Astrocyte (in vitro differentiated cells and primary cell): Measurements from ENCODE around the gene CDK6. TPM values are rescaled to one million over a fixed set of nuclear protein-coding genes. Genes with fewer than 3 reads are reported as not detected.
A peak's percentile ranks its signal among the peaks of the same experiment; 100 is the strongest.

Experiments
- DNase-seq: peaks from one replicate; pipeline ENCODE4 v3.0.0-alpha.2; 2010; ENCODE audit warnings: low read depth
- FAIRE-seq: peaks from 2 replicates; lab custom pipeline; 2011; peaks lifted over from hg19 to GRCh38; lab: Jason Lieb, UNC
- H2AFZ ChIP-seq: 2 replicates; pipeline ENCODE4 v1.6.0; 2012; ENCODE audit warnings: low read depth, low read length, inconsistent platforms
- H3K27ac ChIP-seq: 2 replicates; pipeline ENCODE4 v1.5.1; 2011; ENCODE audit warnings: low read depth, low read length, inconsistent platforms
- H3K27me3 ChIP-seq: 2 replicates; pipeline ENCODE4 v1.6.0; 2011; ENCODE audit warnings: low read length, inconsistent platforms; ENCODE audit not compliant: insufficient read depth
- H3K36me3 ChIP-seq: 2 replicates; pipeline ENCODE4 v1.5.1; 2011; ENCODE audit warnings: low read length, inconsistent platforms; ENCODE audit not compliant: insufficient read depth
- H3K4me1 ChIP-seq: 2 replicates; pipeline ENCODE4 v1.5.1; 2011; ENCODE audit warnings: low read length, inconsistent platforms; ENCODE audit not compliant: insufficient read depth
- H3K4me2 ChIP-seq: 2 replicates; pipeline ENCODE4 v1.6.0; 2012; ENCODE audit warnings: low read length, inconsistent platforms
- H3K4me3 ChIP-seq: 2 replicates; pipeline ENCODE4 v1.5.1; 2011; ENCODE audit warnings: low read depth, mild to moderate bottlenecking, low read length, inconsistent platforms; ENCODE audit not compliant: insufficient read depth
- H3K79me2 ChIP-seq: 2 replicates; pipeline ENCODE4 v1.6.0; 2012; ENCODE audit warnings: mild to moderate bottlenecking, low read length, inconsistent platforms; ENCODE audit not compliant: insufficient read depth
- H3K9ac ChIP-seq: 2 replicates; pipeline ENCODE4 v1.6.0; 2012; ENCODE audit warnings: mild to moderate bottlenecking, low read length, inconsistent platforms
- H3K9me3 ChIP-seq: 2 replicates; pipeline ENCODE4 v1.5.1; 2012; ENCODE audit warnings: low read depth, mild to moderate bottlenecking, low read length, inconsistent platforms; ENCODE audit not compliant: insufficient read depth
- H4K20me1 ChIP-seq: 2 replicates; pipeline ENCODE4 v1.6.0; 2012; ENCODE audit warnings: low read length, inconsistent platforms; ENCODE audit not compliant: insufficient read depth
- H3K27ac Mint-ChIP-seq: one replicate; pipeline ENCODE4 v1.8.0; 2021; ENCODE audit warnings: mild to moderate bottlenecking, mixed read lengths; ENCODE audit not compliant: unreplicated experiment
- H3K27me3 Mint-ChIP-seq: one replicate; pipeline ENCODE4 v1.8.0; 2021; ENCODE audit warnings: low read depth, mixed read lengths; ENCODE audit not compliant: unreplicated experiment
- H3K36me3 Mint-ChIP-seq: one replicate; pipeline ENCODE4 v1.8.0; 2021; ENCODE audit warnings: low read depth, mixed read lengths; ENCODE audit not compliant: unreplicated experiment
- H3K4me1 Mint-ChIP-seq: one replicate; pipeline ENCODE4 v1.8.0; 2021; ENCODE audit warnings: low read depth, mixed read lengths; ENCODE audit not compliant: unreplicated experiment
- H3K4me3 Mint-ChIP-seq: one replicate; pipeline ENCODE4 v1.8.0; 2021; ENCODE audit warnings: mild to moderate bottlenecking, moderate library complexity, mixed read lengths; ENCODE audit not compliant: unreplicated experiment
- H3K9me3 Mint-ChIP-seq: one replicate; pipeline ENCODE4 v1.8.0; 2021; ENCODE audit warnings: mild to moderate bottlenecking, mixed read lengths; ENCODE audit not compliant: unreplicated experiment
- EZH2 ChIP-seq: IDR thresholded peaks from 2 replicates; pipeline ENCODE4 v1.6.1; 2012; ENCODE audit warnings: mild to moderate bottlenecking, low read length, inconsistent platforms; ENCODE audit not compliant: insufficient read depth
- total RNA-seq: library from RNA; stranded (reverse); gene quantifications from 2 replicates; pipeline ENCODE4 v1.2.1, GENCODE V29; 2021
- TF ChIP-seq, protein P1 (sequence below): IDR thresholded peaks from 2 replicates; pipeline ENCODE4 v1.5.1; 2011; ENCODE audit warnings: low read depth, mild to moderate bottlenecking, inconsistent platforms, low read length, moderate library complexity; ENCODE audit not compliant: insufficient read depth

CDK6 gene
- total RNA-seq, 1 donor from 2014 or later, result 160 TPM

DNA sequence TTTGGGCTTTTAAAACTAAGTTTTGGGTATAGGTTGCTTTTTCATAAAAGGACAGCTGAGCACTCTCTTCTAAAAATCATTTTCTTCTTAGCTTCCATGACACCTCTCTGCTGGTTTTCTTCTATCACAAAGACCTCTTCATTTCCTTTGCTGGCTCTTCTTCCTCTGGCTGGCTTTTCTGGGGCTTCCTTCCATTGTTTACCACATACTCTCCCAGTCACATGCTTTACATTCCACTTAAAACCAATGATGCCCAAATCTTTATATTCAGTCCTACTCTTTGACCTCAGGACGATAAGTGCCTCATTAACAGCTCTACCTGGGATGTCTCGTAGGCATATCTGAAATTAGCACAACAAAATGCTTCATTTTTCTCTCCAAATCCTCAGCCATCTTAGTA, 273.0 kb downstream of the CDK6 start:
- H4K20me1 ChIP-seq, result no peaks in the 10 kb centered on the region
- H3K4me3 ChIP-seq, result no peak overlapping the region
- H3K27ac ChIP-seq, result no peak overlapping the region
- DNase-seq (no peak), FAIRE-seq (no peak)
- no peaks in the 10 kb centered on the region for H3K9me3 ChIP-seq
- H3K4me1 ChIP-seq, result peaks cover 6% of the 10 kb centered on the region
- Mint-ChIP-seq H3K27me3 (no peaks in the 10 kb centered on the region), H3K36me3 (no peaks in the 10 kb centered on the region), H3K4me1 (peaks cover 11% of the 10 kb centered on the region), H3K27ac (peak overlapping the region; percentile 3), H3K9me3 (no peaks in the 10 kb centered on the region), H3K4me3 (no peak overlapping the region)
- H3K36me3 ChIP-seq, result peaks cover 29% of the 10 kb centered on the region
- H2AFZ ChIP-seq, result no peak overlapping the region
- H3K9ac ChIP-seq, result no peak overlapping the region
- no peaks in the 10 kb centered on the region for H3K79me2 ChIP-seq
- no peak overlapping the region for H3K4me2 ChIP-seq
- H3K27me3 ChIP-seq, result no peaks in the 10 kb centered on the region
- TF ChIP-seq, protein P1, sequence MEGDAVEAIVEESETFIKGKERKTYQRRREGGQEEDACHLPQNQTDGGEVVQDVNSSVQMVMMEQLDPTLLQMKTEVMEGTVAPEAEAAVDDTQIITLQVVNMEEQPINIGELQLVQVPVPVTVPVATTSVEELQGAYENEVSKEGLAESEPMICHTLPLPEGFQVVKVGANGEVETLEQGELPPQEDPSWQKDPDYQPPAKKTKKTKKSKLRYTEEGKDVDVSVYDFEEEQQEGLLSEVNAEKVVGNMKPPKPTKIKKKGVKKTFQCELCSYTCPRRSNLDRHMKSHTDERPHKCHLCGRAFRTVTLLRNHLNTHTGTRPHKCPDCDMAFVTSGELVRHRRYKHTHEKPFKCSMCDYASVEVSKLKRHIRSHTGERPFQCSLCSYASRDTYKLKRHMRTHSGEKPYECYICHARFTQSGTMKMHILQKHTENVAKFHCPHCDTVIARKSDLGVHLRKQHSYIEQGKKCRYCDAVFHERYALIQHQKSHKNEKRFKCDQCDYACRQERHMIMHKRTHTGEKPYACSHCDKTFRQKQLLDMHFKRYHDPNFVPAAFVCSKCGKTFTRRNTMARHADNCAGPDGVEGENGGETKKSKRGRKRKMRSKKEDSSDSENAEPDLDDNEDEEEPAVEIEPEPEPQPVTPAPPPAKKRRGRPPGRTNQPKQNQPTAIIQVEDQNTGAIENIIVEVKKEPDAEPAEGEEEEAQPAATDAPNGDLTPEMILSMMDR, result no peak
- no peak for TF ChIP-seq EZH2

DNA sequence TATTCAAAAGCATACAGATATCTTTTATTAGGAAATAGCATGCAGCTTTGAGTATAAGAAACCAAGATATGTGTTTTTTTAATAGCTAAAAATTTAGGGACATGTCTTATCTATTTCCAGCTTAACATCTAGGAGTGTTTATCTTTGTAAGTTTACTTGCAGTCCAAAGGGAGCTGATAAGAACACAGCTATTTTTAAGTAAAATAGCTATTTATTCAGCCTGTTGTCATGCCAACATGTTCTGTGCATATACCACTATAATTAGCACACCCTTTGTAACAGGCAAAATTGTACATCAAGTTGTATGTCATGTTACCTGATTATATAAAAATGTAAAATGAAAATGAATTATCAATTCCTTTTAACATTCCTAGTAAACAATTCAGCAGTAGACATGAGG, 275.8 kb downstream of the CDK6 start:
- Histone ChIP-seq H2AFZ (no peak overlapping the region), H3K36me3 (peaks cover 25% of the 10 kb centered on the region), H3K27ac (no peak overlapping the region), H4K20me1 (no peaks in the 10 kb centered on the region), H3K4me2 (no peak overlapping the region), H3K9me3 (no peaks in the 10 kb centered on the region), H3K4me1 (peaks cover 3% of the 10 kb centered on the region), H3K4me3 (no peak overlapping the region), H3K9ac (no peak overlapping the region), H3K79me2 (no peaks in the 10 kb centered on the region), H3K27me3 (no peaks in the 10 kb centered on the region)
- peaks cover 3% of the 10 kb centered on the region for H3K36me3 Mint-ChIP-seq
- DNase-seq (no peak), FAIRE-seq (no peak)
- no peaks in the 10 kb centered on the region for H3K27me3 Mint-ChIP-seq
- H3K4me3 Mint-ChIP-seq, result no peak overlapping the region
- TF ChIP-seq, protein P1, result no peak
- no peak for TF ChIP-seq EZH2
- H3K9me3 Mint-ChIP-seq, result no peaks in the 10 kb centered on the region
- H3K4me1 Mint-ChIP-seq, result peaks cover 11% of the 10 kb centered on the region
- H3K27ac Mint-ChIP-seq, result no peak overlapping the region

DNA sequence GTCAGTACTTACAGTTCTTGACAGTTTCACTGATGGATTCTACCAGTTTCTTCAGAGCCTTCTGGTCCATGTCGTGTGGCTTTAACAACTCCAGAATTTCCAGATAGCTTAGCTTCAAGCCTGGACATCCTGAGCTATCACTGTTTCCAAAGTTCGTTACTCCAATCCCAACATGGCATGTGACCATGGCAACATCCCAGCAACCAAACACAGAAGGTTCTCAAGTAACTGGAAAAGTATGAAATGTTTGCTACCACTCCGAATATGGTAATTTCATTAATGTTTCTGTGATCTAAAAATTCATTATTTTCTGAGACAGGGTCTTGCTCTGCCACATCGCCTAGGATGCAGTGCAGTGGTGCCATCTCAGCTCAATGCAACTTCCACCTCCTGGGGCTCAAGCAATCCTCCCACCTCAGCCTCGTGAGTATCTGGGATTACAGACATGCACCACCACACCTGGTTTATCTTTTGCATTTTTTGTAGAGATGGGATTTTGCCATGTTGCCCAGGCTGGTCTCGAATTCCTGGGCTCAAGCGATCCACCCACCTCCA, 278.5 kb downstream of the CDK6 start:
- Histone ChIP-seq H3K4me2 (no peak overlapping the region), H3K79me2 (no peaks in the 10 kb centered on the region), H4K20me1 (no peaks in the 10 kb centered on the region), H2AFZ (no peak overlapping the region), H3K9ac (no peak overlapping the region), H3K4me1 (no peaks in the 10 kb centered on the region), H3K27me3 (no peaks in the 10 kb centered on the region), H3K4me3 (no peak overlapping the region), H3K9me3 (no peaks in the 10 kb centered on the region), H3K27ac (no peak overlapping the region), H3K36me3 (peaks cover 15% of the 10 kb centered on the region)
- Mint-ChIP-seq H3K27ac (no peak overlapping the region), H3K36me3 (peaks cover 3% of the 10 kb centered on the region), H3K4me1 (peaks cover 1% of the 10 kb centered on the region), H3K4me3 (no peak overlapping the region), H3K27me3 (no peaks in the 10 kb centered on the region), H3K9me3 (no peaks in the 10 kb centered on the region)
- no peak for DNase-seq
- no peak for FAIRE-seq
- TF ChIP-seq, protein P1, result no peak
- TF ChIP-seq EZH2, result no peak
